GM19463 (cell line): ENCODE results near the gene TEDDM1.
"Not testable (repeated sequence)": the region's sequence is repeated elsewhere in the genome, so short reads cannot be mapped to it uniquely, and the experiment has no call there.

Experiments used
- ATAC-seq: cut with Tn5 transposase; IDR thresholded peaks from one replicate; pipeline ENCODE4 v1.9.1; 2021; ENCODE audit warnings: mild to moderate bottlenecking, moderate library complexity; ENCODE audit not compliant: unreplicated experiment

Gene TEDDM1

GRCh38 chr1:182400567-182400966 lies at the start of gene TEDDM1:
Gene TEDDM1, minus strand, starts transcription at chr1:182400667. Its CDS starts 182 bp downstream, at chr1:182400485.
- ATAC-seq = no peak

- ATAC-seq = no peak
These were observed 49.6 kb upstream of the TEDDM1 start, which contains the start of gene RGSL1 for GRCh38 chr1:182450087-182450486. Gene RGSL1, plus strand, starts transcription at chr1:182450146. Its CDS starts 20 bp downstream, at chr1:182450166.

- ATAC-seq = no peak
These were observed 47.2 kb upstream of the TEDDM1 start for GRCh38 chr1:182447660-182448059.

GRCh38 chr1:182447124-182447523 lies 46.7 kb upstream of the TEDDM1 start:
- ATAC-seq = not testable (repeated sequence)

- ATAC-seq = no peak
These were observed 45.7 kb upstream of the TEDDM1 start for GRCh38 chr1:182446033-182446669.

GRCh38 chr1:182444497-182444896 lies 44.0 kb upstream of the TEDDM1 start:
- ATAC-seq = no peak

- ATAC-seq = no peak
These were observed 41.9 kb upstream of the TEDDM1 start for GRCh38 chr1:182442333-182442732.

- ATAC-seq = no peak
These were observed 41.3 kb upstream of the TEDDM1 start for GRCh38 chr1:182441719-182442118.

GRCh38 chr1:182438326-182438725 lies 37.9 kb upstream of the TEDDM1 start:
- ATAC-seq = no peak

GRCh38 chr1:182433580-182433979 lies 33.1 kb upstream of the TEDDM1 start:
- ATAC-seq = no peak

- ATAC-seq = no peak
These were observed 30.8 kb upstream of the TEDDM1 start for GRCh38 chr1:182431278-182431677.

- ATAC-seq = no peak
These were observed 30.0 kb upstream of the TEDDM1 start for GRCh38 chr1:182430263-182431068.

- no peak for ATAC-seq
These were observed 27.6 kb upstream of the TEDDM1 start for GRCh38 chr1:182428043-182428442.

GRCh38 chr1:182426442-182427430 lies 26.3 kb upstream of the TEDDM1 start:
- ATAC-seq = peak; percentile 67

GRCh38 chr1:182415789-182416188 lies 15.3 kb upstream of the TEDDM1 start:
- no peak for ATAC-seq

- ATAC-seq = no peak
These were observed 13.5 kb upstream of the TEDDM1 start for GRCh38 chr1:182413969-182414368.

- no peak for ATAC-seq
These were observed 13.0 kb upstream of the TEDDM1 start for GRCh38 chr1:182413486-182413885.

GRCh38 chr1:182410620-182411273 lies 10.3 kb upstream of the TEDDM1 start:
- ATAC-seq = no peak

GRCh38 chr1:182410138-182410537 lies 9.7 kb upstream of the TEDDM1 start:
- ATAC-seq = no peak

- no peak for ATAC-seq
These were observed 8.1 kb upstream of the TEDDM1 start for GRCh38 chr1:182408435-182409075.
